Measurements from ENCODE around the gene CPEB3.
"Not testable (repeated sequence)": the region's sequence is repeated elsewhere in the genome, so short reads cannot be mapped to it uniquely, and the experiment has no call there.

Gene CPEB3

GRCh38 chr10:92149261-92149660, 141.6 kb downstream of the CPEB3 start:
- DNase-seq (ENCODE audit: insufficient read length, low spot score): no peak
- FAIRE-seq: no peak

DNA sequence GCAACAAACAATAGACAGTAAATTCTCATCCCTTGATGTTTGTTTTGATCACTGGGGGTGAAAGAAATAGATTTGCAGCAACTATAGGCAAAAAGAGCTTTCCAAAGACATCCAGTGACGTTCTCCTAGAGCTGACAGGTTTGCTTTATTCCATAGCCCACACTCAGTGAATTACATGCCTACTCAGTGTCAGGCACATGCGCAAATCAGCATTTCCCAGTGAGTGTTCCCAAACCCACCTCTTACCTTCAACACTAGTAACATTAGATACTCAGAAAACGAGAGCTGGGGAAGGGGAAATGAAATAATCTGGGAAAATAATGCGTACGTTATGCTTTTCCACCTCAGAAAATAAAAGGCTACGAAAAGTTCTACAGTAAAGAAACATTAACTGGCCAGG, 144.1 kb downstream of the CPEB3 start:
- no peak for DNase-seq (ENCODE audit: insufficient read length, low spot score)
- FAIRE-seq: no peak

DNA sequence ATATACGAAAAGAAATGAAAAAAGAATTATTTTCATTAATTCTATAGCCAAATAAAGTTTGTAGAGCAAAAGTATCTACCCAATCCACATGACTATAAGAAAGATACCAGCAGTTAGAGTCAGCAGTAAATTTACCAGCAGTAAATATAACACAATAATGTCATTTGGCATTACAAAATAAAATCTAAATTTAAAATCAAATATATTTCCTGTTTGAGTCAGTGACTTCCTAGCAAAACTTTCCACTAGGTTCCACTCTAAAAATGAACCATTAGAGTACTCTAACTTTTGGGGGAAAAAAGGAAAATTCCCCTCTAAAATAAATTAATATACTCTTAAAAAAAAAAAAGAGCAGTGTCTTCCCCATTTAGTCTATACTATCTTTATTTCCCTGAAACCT, 144.8 kb downstream of the CPEB3 start:
- FAIRE-seq (no peak), DNase-seq (ENCODE audit: insufficient read length, low spot score) (no peak)

GRCh38 chr10:92142949-92143348, 147.9 kb downstream of the CPEB3 start:
- no peak for FAIRE-seq
- DNase-seq (ENCODE audit: insufficient read length, low spot score): no peak

GRCh38 chr10:92142512-92142911, 148.4 kb downstream of the CPEB3 start:
- FAIRE-seq: no peak
- DNase-seq (ENCODE audit: insufficient read length, low spot score): no peak

DNA sequence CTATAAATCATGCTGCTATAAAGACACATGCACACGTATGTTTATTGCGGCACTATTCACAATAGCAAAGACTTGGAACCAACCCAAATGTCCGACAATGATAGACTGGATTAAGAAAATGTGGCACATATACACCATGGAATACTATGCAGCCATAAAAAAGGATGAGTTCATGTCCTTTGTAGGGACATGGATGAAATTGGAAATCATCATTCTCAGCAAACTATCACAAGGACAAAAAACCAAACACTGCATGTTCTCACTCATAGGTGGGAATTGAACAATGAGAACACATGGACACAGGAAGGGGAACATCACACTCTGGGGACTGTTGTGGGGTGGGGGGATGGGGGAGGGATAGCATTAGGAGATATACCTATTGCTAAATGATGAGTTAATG, 149.7 kb downstream of the CPEB3 start:
- not testable (repeated sequence) for DNase-seq (ENCODE audit: insufficient read length, low spot score); FAIRE-seq

- FAIRE-seq; DNase-seq (ENCODE audit: insufficient read length, low spot score): not testable (repeated sequence)
These were observed 156.8 kb downstream of the CPEB3 start for GRCh38 chr10:92134049-92134448.

- no peak for FAIRE-seq
- no peak for DNase-seq (ENCODE audit: insufficient read length, low spot score)
These were observed 159.5 kb downstream of the CPEB3 start for GRCh38 chr10:92131275-92131820.

GRCh38 chr10:92130622-92131274, 160.1 kb downstream of the CPEB3 start:
- DNase-seq (ENCODE audit: insufficient read length, low spot score) (no peak), FAIRE-seq (no peak)

DNA sequence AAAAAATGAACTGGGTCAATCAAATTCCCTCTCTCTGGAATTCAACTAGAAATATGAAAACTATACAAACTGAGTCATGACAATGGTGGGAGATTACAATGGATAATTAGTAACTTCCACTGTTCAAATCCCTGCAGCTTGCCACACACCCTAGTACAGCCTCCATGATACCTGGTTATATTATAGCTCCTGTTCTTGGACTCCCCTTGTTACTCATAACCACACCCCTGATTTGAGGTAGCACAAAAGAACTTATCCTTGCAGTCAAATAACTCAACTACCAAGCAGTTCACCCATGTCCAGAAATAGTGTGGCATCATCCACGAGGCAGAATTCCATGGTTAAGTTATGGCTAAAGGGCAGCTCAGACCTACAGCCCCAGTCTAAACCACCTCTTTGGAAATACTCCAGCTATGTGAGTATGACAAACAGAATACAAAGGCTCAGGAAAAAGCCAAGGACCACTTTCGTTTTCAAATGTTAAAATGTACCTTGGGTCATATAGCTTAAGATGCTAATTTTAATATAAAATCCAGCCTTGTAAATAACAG, 164.7 kb downstream of the CPEB3 start:
- DNase-seq (ENCODE audit: insufficient read length, low spot score) (no peak), FAIRE-seq (no peak)

GRCh38 chr10:92125144-92125543, 165.7 kb downstream of the CPEB3 start:
- FAIRE-seq: no peak
- DNase-seq (ENCODE audit: insufficient read length, low spot score): no peak

- FAIRE-seq (no peak), DNase-seq (ENCODE audit: insufficient read length, low spot score) (no peak)
These were observed 166.2 kb downstream of the CPEB3 start for GRCh38 chr10:92124616-92125143.

DNA sequence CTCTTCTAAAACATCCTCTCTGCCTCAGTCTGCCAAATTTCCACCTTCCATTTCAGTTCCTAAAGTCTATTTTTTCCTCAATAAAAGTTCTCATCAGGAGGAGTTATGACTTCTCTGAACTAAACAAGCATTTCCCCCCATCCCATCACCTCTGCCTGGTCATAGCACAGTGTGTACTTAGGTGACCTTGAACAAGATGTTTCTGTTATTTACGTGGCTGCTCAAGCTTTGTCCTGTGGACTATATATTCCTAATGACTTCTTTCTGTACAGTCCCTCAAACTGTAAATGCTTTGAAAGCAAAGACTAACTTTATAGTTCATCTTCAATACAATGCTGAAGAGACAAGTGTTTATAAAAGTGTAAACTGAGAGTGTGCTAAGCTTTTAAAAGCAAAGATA, 166.9 kb downstream of the CPEB3 start:
- DNase-seq (ENCODE audit: insufficient read length, low spot score) (no peak), FAIRE-seq (no peak)

DNA sequence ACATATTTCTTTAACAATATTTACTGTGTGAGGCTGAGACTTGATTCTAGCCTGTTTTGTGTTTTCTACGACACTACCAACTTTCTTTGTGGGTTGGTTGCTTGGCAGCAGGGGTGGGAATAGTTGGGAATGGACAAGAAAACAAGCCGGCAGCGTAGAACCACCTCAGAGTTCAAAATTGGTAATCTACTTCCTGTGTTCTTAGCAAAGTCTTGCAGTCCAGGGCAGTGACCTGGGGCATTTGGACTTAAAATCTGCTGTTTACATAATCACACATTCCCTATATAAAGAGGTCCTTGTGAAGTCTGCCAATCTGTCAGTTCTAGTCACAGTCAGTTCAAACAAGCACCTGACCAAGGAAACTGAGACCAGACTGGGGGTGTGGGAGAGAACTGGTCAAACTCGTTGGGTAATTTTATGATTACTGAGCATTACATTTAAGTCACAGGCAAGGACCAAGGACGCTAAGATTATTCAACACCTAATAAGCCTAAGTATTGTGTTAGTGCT, 167.9 kb downstream of the CPEB3 start:
- DNase-seq (ENCODE audit: insufficient read length, low spot score) (no peak), FAIRE-seq (no peak)

DNA sequence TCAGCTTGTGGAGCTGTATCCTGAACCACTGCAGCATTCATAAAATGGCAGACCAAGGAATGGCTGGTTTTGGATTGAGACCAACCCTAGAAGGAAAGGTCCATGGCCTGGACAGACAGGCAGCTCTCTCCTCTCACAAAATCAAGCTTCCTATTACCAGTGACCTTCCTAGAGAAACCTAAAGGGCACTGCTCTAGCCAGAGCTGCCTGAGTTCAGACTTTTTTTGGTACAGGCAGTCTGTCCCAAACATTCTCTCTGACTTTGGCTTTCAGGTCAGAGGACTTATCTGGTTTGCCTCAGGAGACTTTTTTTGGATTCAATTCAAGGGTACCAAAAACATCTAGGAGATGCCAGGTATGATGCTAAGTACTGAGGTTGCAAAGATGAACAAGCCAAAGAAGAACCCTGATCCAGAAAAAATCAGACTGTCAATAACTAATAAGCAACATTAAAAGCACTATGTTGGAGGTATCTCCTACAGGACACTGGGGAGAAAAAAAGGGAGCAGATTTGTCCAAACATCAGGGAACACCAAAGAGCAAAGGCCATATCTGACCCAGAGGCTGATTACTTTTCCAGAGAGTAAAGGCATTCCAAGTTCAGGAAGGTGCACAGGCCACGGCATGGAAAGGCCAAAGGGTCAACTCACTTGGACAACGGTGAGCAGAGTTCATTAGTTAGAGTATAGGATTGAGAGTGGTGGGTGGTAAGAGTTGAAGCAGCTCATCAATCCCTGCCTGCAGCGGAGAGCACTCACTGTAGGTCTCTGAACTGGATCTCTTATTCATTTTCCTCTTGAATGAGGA, 169.0 kb downstream of the CPEB3 start:
- DNase-seq (ENCODE audit: insufficient read length, low spot score): no peak
- FAIRE-seq: no peak

GRCh38 chr10:92119340-92119739, 171.5 kb downstream of the CPEB3 start:
- no peak for DNase-seq (ENCODE audit: insufficient read length, low spot score)
- no peak for FAIRE-seq

DNA sequence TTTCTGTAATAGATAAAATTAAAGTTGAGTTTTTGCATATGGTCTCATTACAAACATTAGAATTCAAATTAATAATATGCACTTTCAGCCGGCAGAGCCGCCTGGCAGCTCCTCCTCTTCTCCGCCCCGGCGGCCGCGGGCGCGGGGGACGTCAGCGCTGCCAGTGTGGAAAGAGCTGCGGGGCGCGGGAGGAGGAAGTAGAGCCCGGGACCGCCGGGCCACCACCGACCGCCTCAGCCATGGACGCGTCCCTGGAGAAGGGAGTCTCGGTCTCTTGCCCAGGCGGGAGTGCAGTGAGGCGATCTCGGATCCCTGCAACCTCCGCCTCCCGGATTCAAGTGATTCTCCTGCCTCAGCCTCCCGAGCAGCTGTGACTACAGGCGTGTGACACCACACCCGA, 176.0 kb downstream of the CPEB3 start:
- FAIRE-seq; DNase-seq (ENCODE audit: insufficient read length, low spot score): not testable (repeated sequence)

- DNase-seq (ENCODE audit: insufficient read length, low spot score) (no peak), FAIRE-seq (no peak)
These were observed 176.8 kb downstream of the CPEB3 start for GRCh38 chr10:92113911-92114600.

- DNase-seq (ENCODE audit: insufficient read length, low spot score) (no peak), FAIRE-seq (no peak)
These were observed 178.4 kb downstream of the CPEB3 start for GRCh38 chr10:92112462-92112861.

GRCh38 chr10:92111336-92111939, 179.4 kb downstream of the CPEB3 start:
- DNase-seq (ENCODE audit: insufficient read length, low spot score) (no peak), FAIRE-seq (no peak)
